Vagina (tissue), 2 donors: Measurements from ENCODE around the gene HMX3. TPM values are rescaled to one million over a fixed set of nuclear protein-coding genes. Genes with fewer than 3 reads are reported as not detected.

ENCODE experiments used
- DNase-seq, 2 donors: peaks; one replicate each; pipeline ENCODE4 v3.0.0-alpha.2; 2017; ENCODE audit errors: extremely low spot score in 2 of 2
- H3K27ac ChIP-seq: fragments of 200-600 bp; sonication (generic); one replicate; pipeline ENCODE4 v1.5.1; 2019
- H3K27me3 ChIP-seq: fragments of 200-600 bp; sonication (generic); one replicate; pipeline ENCODE4 v1.5.1; 2019
- H3K36me3 ChIP-seq, 2 donors: fragments of 200-600 bp; sonication (generic); one replicate each; pipeline ENCODE4 v1.5.1; 2017 to 2019
- H3K4me1 ChIP-seq: fragments of 200-600 bp; sonication (generic); one replicate; pipeline ENCODE4 v1.5.1; 2019
- H3K4me3 ChIP-seq, 2 donors: fragments of 200-600 bp; sonication (generic); 1 replicate in 1 of 2; 2 replicates in 1 of 2; pipeline ENCODE4 v1.5.1; 2016 to 2019
- H3K9me3 ChIP-seq: fragments of 200-600 bp; sonication (generic); one replicate; pipeline ENCODE4 v1.5.1; 2019
- CTCF ChIP-seq, 3 experiments: fragments of 450-650 bp in 2 of 3; fragments of 200-600 bp in 1 of 3; sonication (generic) in 1 of 3; IDR thresholded peaks; one replicate each; pipeline ENCODE4 v1.5.1; 2017 to 2019; ENCODE audit warnings: antibody characterized with exemption in 3 of 3, mild to moderate bottlenecking in 2 of 3, moderate library complexity in 2 of 3
- POLR2A ChIP-seq, 2 donors: fragments of 450-650 bp; IDR thresholded peaks; one replicate each; pipeline ENCODE4 v1.6.1; 2017; ENCODE audit warnings: antibody characterized with exemption in 2 of 2, mild to moderate bottlenecking in 2 of 2, moderate library complexity in 2 of 2
- POLR2AphosphoS5 ChIP-seq, 2 donors: sonication (generic); formaldehyde crosslinking; IDR thresholded peaks; one replicate each; pipeline ENCODE4 v1.9.0; 2017; ENCODE audit warnings: antibody characterized with exemption in 2 of 2, mild to moderate bottlenecking in 2 of 2, low read depth in 1 of 2; ENCODE audit not compliant: insufficient read depth in 1 of 2
- intact Hi-C: fragments of 100-400 bp; cut with DNase I; formaldehyde crosslinking; loops from one replicate; pipeline ENCODE4 v1.15.1; 2023
- total RNA-seq: library from RNA; depleted of rRNA; stranded (reverse); fragments of >200 nt; gene quantifications from one replicate; pipeline ENCODE4 v1.2.3, GENCODE V29; 2016

HMX3 gene
- total RNA-seq, 1 donor from 2014 or later = not detected

- Histone ChIP-seq H3K36me3 (no peaks in the 10 kb centered on the region), H3K4me3 (no peak overlapping the region), H3K4me1 (no peaks in the 10 kb centered on the region), H3K9me3 (no peaks in the 10 kb centered on the region), H3K27me3 (no peaks in the 10 kb centered on the region), H3K27ac (no peak overlapping the region)
- TF ChIP-seq CTCF (IDR thresholded peaks at IDR 0.05) (no peak), POLR2A (IDR thresholded peaks at IDR 0.05) (no peak), POLR2AphosphoS5 (IDR thresholded peaks at IDR 0.05; ENCODE audit: insufficient read depth in 1 of 2, low read depth in 1 of 2) (no peak)
- DNase-seq = no peak
- intact Hi-C loops = no loop called here
Measured at GRCh38 chr10:123102673-123103072, 33.1 kb upstream of the HMX3 start.

GRCh38 chr10:123103944-123104343 is 31.8 kb upstream of the HMX3 start:
- TF ChIP-seq CTCF (IDR thresholded peaks at IDR 0.05) (no peak), POLR2A (IDR thresholded peaks at IDR 0.05) (no peak), POLR2AphosphoS5 (IDR thresholded peaks at IDR 0.05; ENCODE audit: insufficient read depth in 1 of 2, low read depth in 1 of 2) (no peak)
- Histone ChIP-seq H3K4me3 (no peak overlapping the region), H3K9me3 (no peaks in the 10 kb centered on the region), H3K36me3 (no peaks in the 10 kb centered on the region), H3K4me1 (no peaks in the 10 kb centered on the region), H3K27ac (no peak overlapping the region), H3K27me3 (no peaks in the 10 kb centered on the region)
- no peak for DNase-seq
- intact Hi-C loops = no loop called here

DNA sequence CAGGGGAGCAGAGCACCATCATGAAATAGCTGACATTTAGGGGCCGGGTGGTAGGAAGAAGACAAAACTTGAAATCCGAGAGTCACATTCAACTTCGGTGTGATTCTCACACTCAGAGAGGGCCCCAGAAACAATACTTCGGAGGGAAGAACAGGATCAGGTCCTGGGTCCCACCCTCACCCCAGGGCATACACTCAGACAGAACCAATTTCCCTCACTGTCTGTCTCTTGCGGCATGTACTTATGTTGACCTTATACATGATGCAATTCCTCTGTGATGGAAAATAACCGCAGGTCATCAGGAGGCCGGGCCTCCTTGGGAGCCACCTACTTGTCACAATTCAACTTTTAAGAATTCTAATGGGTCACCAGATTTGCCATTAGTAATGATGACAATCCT is 26.3 kb upstream of the HMX3 start:
- H3K36me3 ChIP-seq = no peaks in the 10 kb centered on the region
- intact Hi-C loops = no loop called here
- no peak overlapping the region for H3K4me3 ChIP-seq
- H3K27me3 ChIP-seq = no peaks in the 10 kb centered on the region
- H3K27ac ChIP-seq = no peak overlapping the region
- no peaks in the 10 kb centered on the region for H3K9me3 ChIP-seq
- H3K4me1 ChIP-seq = no peaks in the 10 kb centered on the region
- no peak for DNase-seq
- TF ChIP-seq POLR2A (IDR thresholded peaks at IDR 0.05) (no peak), POLR2AphosphoS5 (IDR thresholded peaks at IDR 0.05; ENCODE audit: insufficient read depth in 1 of 2, low read depth in 1 of 2) (no peak), CTCF (IDR thresholded peaks at IDR 0.05) (no peak)

DNA sequence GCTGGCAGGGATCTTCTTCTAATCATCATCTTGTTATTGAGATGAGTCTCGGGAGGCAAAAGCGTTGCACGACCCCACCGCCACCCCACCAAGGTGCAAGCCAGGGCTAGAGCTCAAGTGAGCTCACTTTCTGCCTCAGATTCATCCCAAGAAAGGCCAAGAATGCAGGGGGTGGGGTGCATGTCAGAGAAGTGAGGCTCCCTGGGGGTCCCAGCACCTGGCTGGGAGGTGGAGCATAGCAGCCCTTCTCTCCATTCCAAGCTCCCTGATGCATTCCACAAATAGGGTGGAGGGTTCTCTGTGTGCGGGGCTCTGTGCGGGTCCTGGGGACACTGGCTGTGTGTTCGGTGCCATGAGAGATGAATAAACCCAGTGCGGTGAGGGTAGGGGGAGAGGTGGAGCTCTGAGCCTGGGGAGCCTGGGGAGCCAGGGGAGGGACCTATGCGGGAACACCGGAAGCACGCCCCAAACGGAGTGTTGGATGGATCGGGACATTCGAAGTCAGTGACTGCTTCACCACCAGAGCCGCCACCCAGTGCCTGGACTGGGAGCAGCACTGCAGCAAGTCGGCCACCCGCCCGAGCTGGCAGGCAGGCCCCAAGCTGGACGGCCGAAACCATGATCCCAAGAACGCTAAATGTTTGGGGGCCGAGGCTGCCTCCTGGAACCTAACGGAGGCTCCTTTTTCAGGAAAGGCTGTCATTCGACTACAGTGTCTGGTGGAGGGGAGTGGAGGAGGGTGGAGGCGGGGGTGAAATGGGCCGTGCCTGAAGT is 17.9 kb upstream of the HMX3 start:
- Histone ChIP-seq H3K4me1 (no peaks in the 10 kb centered on the region), H3K4me3 (no peak overlapping the region), H3K27ac (no peak overlapping the region), H3K27me3 (no peaks in the 10 kb centered on the region), H3K9me3 (no peaks in the 10 kb centered on the region), H3K36me3 (no peaks in the 10 kb centered on the region)
- no peak for TF ChIP-seq CTCF (IDR thresholded peaks at IDR 0.05)
- no peak for TF ChIP-seq POLR2A (IDR thresholded peaks at IDR 0.05)
- TF ChIP-seq POLR2AphosphoS5 (IDR thresholded peaks at IDR 0.05; ENCODE audit: insufficient read depth in 1 of 2, low read depth in 1 of 2) = no peak
- intact Hi-C loops = no loop called here
- no peak for DNase-seq

- no peak for DNase-seq
- TF ChIP-seq POLR2AphosphoS5 (IDR thresholded peaks at IDR 0.05; ENCODE audit: insufficient read depth in 1 of 2, low read depth in 1 of 2) = no peak
- TF ChIP-seq POLR2A (IDR thresholded peaks at IDR 0.05) = no peak
- TF ChIP-seq CTCF (IDR thresholded peaks at IDR 0.05) = no peak
- Histone ChIP-seq H3K4me1 (no peaks in the 10 kb centered on the region), H3K4me3 (no peak overlapping the region), H3K27ac (no peak overlapping the region), H3K36me3 (no peaks in the 10 kb centered on the region), H3K27me3 (no peaks in the 10 kb centered on the region), H3K9me3 (no peaks in the 10 kb centered on the region)
- intact Hi-C loops = no loop called here
Measured at GRCh38 chr10:123119081-123119480, 16.7 kb upstream of the HMX3 start.
